ENCODE measurements around the gene SLC6A17.

DNA sequence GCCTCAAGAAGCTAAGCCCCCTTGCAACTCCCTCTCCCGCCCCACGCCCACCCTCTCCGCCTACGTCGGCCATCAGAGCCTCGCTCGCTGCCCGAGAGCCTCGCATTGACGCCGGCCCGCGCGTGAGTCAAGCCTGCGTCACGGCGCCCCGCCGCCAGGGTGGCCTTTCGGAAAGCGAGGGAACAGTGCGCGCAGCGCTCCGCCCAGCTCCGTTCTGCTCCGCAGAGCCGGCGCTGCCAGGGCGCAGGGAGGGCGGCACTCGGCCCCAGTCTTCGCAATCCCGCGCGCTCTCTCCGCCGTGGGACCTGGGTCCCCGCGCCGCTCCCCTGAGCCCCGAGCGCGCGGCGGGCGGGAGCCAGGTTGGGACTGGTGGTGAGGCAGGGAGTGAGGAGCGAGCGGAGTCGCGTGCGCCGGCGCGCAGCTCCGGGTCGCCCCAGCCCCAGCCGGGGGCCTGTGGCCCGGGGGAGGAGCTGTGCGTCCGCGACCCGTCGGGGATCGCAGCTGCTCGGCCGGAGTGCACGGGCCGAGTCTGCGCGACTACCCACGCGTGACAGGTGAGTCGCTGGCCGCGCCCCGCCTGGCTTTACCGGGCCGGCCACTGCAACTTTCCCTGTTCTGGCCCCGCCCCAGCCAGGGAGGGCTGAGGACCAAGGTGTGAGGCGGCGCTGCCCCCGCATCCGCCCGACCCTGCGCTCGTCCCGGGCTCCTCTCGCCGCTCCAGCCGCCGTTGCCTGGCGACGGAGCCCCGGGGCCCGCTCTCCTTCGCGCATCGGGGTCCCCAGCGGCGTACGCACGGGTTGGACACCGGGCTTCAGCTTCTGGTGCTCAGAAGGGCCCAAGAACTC, at the start of gene SLC6A17:
- TF ChIP-seq EZH2 (IDR thresholded peaks at IDR 0.05; ENCODE audit: borderline replicate concordance, low read depth, low read length, severe bottlenecking) (peak; percentile 65), JUN (IDR thresholded peaks at IDR 0.05; ENCODE audit: borderline replicate concordance, insufficient read depth, insufficient read length, low read depth) (no peak), CTCF (IDR thresholded peaks at IDR 0.05; ENCODE audit: extremely low read depth in 1 of 2, insufficient read depth in 1 of 2, low read depth in 1 of 2, low read length in 2 of 2) (no peak), GATA2 (IDR thresholded peaks at IDR 0.05; ENCODE audit: insufficient read depth, insufficient read length, low read depth, low read length) (no peak), POLR2A (IDR thresholded peaks at IDR 0.05; ENCODE audit: low read depth, low read length) (no peak), POLR2AphosphoS5 (IDR thresholded peaks at IDR 0.05; ENCODE audit: insufficient read depth, low read depth, low read length) (no peak), MYC (IDR thresholded peaks at IDR 0.05; ENCODE audit: low read depth, low read length) (no peak), FOS (IDR thresholded peaks at IDR 0.05; ENCODE audit: borderline replicate concordance, insufficient read depth, low read length) (peak; percentile 40)
- TF ChIP-seq, protein P1, sequence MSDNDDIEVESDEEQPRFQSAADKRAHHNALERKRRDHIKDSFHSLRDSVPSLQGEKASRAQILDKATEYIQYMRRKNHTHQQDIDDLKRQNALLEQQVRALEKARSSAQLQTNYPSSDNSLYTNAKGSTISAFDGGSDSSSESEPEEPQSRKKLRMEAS (IDR thresholded peaks at IDR 0.05; ENCODE audit: insufficient read depth, insufficient read length): no peak
